Left kidney (tissue), 8 donors: ENCODE measurements around the gene DDHD1. TPM values are rescaled to one million over a fixed set of nuclear protein-coding genes. Genes with fewer than 3 reads are reported as not detected.
A peak's percentile ranks its signal among the peaks of the same experiment; 100 is the strongest.
"Not testable (repeated sequence)": the region's sequence is repeated elsewhere in the genome, so short reads cannot be mapped to it uniquely, and the experiment has no call there.

Source experiments
- DNase-seq: peaks from one replicate; pipeline ENCODE4 v3.0.0-alpha.2; 2013
- long read RNA-seq, 8 donors: transcript quantifications; one replicate each; lab custom pipeline, GENCODE V29; 2026
- polyA plus RNA-seq: library from polyadenylated mRNA; unstranded; fragments of 120-200 nt; gene quantifications from one replicate; pipeline ENCODE4 v1.2.1, GENCODE V29; 2013; ENCODE audit not compliant: insufficient read length

DDHD1 gene
- polyA plus RNA-seq: 17.6 TPM
- long read RNA-seq, donor 1, full-length matches to known transcripts: 2 of 2 reads
- long read RNA-seq, donor 1, partial matches to known transcripts: 0 of 2 reads
- long read RNA-seq, donor 1, other reads (novel, unspliced or antisense): 0 of 2 reads
- long read RNA-seq, donor 2, partial matches to known transcripts: 0 of 2 reads
- long read RNA-seq, donor 2, other reads (novel, unspliced or antisense): 0 of 2 reads
- long read RNA-seq, donor 3, partial matches to known transcripts: 0 of 1 reads
- long read RNA-seq, donor 3, other reads (novel, unspliced or antisense): 0 of 1 reads
- long read RNA-seq, donor 4: 0 reads
- long read RNA-seq, donor 5, full-length matches to known transcripts: 1 of 1 reads
- long read RNA-seq, donor 5, partial matches to known transcripts: 0 of 1 reads
- long read RNA-seq, donor 5, other reads (novel, unspliced or antisense): 0 of 1 reads
- long read RNA-seq, donor 6, full-length matches to known transcripts: 2 of 2 reads
- long read RNA-seq, donor 6, partial matches to known transcripts: 0 of 2 reads
- long read RNA-seq, donor 6, other reads (novel, unspliced or antisense): 0 of 2 reads
- long read RNA-seq, donor 7, full-length matches to known transcripts: 2 of 2 reads
- long read RNA-seq, donor 7, partial matches to known transcripts: 0 of 2 reads
- long read RNA-seq, donor 7, other reads (novel, unspliced or antisense): 0 of 2 reads
- long read RNA-seq, donor 8: 0 reads

- DNase-seq: peak; percentile 67
Observed at GRCh38 chr14:53152887-53153701, at the start of gene DDHD1. TSS of gene DDHD1 (minus strand) at chr14:53153323. CDS start at chr14:53153098, 225 bp downstream.

GRCh38 chr14:53195949-53196348 is 42.8 kb upstream of the DDHD1 start:
- no peak for DNase-seq

GRCh38 chr14:53193193-53193592 is 40.1 kb upstream of the DDHD1 start:
- no peak for DNase-seq

- DNase-seq: no peak
Observed at GRCh38 chr14:53192052-53192760, 39.1 kb upstream of the DDHD1 start.

GRCh38 chr14:53190938-53191337 is 37.8 kb upstream of the DDHD1 start:
- DNase-seq: no peak

GRCh38 chr14:53187921-53188463 is 34.9 kb upstream of the DDHD1 start:
- DNase-seq: no peak

- DNase-seq: no peak
Observed at GRCh38 chr14:53186532-53186931, 33.4 kb upstream of the DDHD1 start.

GRCh38 chr14:53183611-53184010 is 30.5 kb upstream of the DDHD1 start:
- DNase-seq: no peak

GRCh38 chr14:53183056-53183455 is 29.9 kb upstream of the DDHD1 start:
- no peak for DNase-seq

GRCh38 chr14:53181463-53182081 is 28.4 kb upstream of the DDHD1 start:
- DNase-seq: not testable (repeated sequence)

- no peak for DNase-seq
Observed at GRCh38 chr14:53180272-53181221, 27.4 kb upstream of the DDHD1 start.

- DNase-seq: not testable (repeated sequence)
Observed at GRCh38 chr14:53179486-53180005, 26.4 kb upstream of the DDHD1 start.

- no peak for DNase-seq
Observed at GRCh38 chr14:53175375-53175774, 22.3 kb upstream of the DDHD1 start.

GRCh38 chr14:53174918-53175317 is 21.8 kb upstream of the DDHD1 start:
- DNase-seq: no peak

GRCh38 chr14:53168786-53169185 is 15.7 kb upstream of the DDHD1 start:
- no peak for DNase-seq

- DNase-seq: no peak
Observed at GRCh38 chr14:53167602-53168328, 14.6 kb upstream of the DDHD1 start.

GRCh38 chr14:53161758-53162435 is 8.8 kb upstream of the DDHD1 start:
- DNase-seq: no peak

- DNase-seq: no peak
Observed at GRCh38 chr14:53156238-53156637, 3.1 kb upstream of the DDHD1 start.
